HG03175 (cell line): Measurements from ENCODE around the gene PTAFR.
"Not testable (repeated sequence)": the region's sequence is repeated elsewhere in the genome, so short reads cannot be mapped to it uniquely, and the experiment has no call there.

Experiments used
- ATAC-seq: cut with Tn5 transposase; IDR thresholded peaks from one replicate; pipeline ENCODE4 v1.9.1; 2021; ENCODE audit warnings: mild to moderate bottlenecking, moderate library complexity; ENCODE audit not compliant: unreplicated experiment

PTAFR gene

GRCh38 chr1:28147264-28148094 lies 29.0 kb downstream of the PTAFR start:
- no peak for ATAC-seq

- ATAC-seq, result no peak
These were observed 30.8 kb downstream of the PTAFR start for GRCh38 chr1:28145728-28146127.

DNA sequence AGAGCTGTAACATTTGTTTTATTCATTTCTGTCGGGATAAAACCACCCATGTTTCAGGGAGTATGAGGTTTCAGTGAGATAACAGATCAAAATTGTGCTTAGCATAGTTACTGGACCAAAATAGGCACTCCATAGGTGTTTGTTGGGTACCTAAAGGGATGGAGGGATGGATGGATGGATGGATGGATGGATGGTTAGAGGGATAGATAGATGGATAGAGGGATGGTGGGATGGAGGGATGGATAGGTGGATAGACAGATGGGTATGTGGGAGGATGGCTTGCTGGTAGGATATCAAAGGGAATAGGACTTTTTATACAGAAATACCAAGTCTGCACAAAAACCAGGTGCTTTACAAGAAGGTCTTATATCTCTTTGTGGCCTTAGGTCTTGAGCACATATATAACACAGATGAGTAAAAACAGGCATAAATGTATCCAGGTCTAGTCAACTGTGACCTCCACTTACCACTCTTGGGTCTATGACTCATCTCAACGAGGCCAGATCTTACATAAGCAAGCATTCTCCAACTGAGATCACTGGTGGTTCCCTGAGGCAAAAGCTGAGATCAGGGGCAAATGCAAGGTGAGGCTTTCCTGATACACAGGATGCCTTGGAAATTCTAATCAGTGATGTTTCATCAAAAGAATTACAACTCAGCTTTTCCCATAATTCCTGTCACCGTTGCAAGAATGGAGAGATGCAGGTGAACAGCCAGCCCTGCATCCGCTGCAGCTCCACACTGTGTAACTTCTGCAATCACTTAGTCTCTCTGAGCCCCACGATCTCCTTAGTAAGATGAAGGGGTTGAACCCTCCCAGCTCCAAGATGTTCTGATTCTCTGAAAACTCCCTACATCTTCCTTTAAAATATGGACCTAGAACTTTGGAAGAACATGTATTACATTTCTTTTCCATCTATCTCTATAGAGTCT lies 32.0 kb downstream of the PTAFR start:
- peak; percentile 81 for ATAC-seq

- no peak for ATAC-seq
These were observed 32.8 kb downstream of the PTAFR start for GRCh38 chr1:28143496-28144202.

DNA sequence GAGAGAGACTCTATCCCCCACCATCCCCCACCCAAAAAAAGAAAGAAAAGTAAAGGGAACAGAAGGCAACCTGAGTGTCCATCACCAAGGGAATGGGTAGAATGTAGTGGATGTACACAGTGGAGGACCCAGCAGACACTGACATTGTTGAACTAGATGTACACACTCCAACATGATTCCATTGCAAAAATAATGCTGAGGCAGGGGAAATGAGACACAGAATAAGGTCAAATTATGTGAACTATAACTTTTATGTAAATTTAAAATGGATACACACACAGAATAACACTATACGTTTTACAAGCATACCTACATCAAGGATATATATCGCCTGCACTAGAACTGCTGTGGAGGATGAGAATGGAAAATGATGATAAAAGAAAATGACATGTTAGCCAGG lies 34.8 kb downstream of the PTAFR start:
- ATAC-seq, result no peak

- not testable (repeated sequence) for ATAC-seq
These were observed 36.6 kb downstream of the PTAFR start for GRCh38 chr1:28139866-28140265.

- no peak for ATAC-seq
These were observed 37.3 kb downstream of the PTAFR start for GRCh38 chr1:28139025-28139712.

DNA sequence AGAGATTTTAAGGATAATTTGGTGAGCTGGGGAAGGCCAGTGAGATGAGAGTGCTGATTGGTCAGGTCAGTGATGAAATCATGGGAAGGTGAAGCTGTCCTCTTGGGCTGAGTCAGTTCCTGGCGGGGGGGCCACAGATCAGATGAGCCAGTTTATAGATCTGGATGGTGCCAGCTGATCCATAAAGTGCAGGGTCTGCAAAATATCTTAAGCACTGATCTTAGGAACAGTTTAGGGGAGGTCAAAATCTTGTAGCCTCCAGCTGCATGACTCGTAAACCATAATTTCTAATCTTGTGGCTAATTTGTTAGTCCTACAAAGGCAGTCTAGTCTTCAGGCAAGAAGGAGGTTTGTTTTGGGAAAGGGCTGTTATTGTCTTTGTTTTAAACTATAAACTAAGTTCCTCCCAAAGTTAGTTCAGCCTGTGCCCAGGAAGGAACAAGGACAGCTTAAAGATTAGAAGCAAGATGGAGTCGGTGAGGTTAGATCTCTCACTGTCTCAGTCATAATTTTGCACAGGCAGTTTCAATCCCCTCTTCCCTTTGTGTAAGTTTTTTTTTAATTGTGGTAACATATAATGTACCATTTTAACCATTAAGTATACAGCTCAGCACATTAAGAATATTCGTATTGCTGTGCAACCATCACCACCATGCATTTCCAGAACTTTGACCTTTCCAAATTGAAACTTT lies 39.4 kb downstream of the PTAFR start:
- ATAC-seq, result no peak

GRCh38 chr1:28136169-28136921 lies 40.1 kb downstream of the PTAFR start:
- ATAC-seq, result no peak

DNA sequence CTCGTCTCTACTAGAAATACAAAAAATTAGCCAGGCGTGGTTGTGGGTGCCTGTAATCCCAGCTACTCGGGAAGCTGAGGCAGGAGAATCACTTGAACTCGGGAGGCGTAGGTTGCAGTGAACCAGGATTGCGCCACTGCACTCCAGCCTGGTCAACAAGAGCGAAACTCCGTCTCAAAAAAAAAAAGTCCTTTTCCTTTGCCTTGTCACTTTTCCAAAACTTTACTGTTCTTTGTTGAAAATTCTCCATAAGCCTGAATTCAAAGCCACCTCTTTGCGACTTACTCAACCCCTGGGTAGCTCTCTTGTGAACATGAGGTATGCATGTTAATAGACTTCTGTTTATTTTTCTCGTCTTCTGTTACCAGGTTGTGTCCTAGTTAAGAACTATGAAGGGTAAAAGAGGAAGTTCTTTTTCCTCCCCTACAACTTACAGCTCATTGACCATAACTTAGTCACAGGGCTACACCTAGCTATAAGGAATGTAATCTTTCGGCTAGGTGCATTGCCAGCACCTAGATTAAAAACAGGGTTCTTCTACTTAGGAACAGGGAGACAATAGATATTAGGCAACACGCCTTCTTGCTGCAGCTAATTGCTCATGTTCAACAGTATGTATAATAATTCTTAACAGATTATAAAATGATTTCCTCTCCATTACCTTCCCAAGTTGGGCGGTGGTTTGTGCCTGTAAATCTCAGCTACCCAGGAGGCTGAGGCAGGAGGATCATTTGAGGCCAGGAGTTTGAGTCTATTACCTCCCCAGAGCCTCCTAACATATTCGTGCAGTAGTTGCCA lies 40.9 kb downstream of the PTAFR start:
- no peak for ATAC-seq

DNA sequence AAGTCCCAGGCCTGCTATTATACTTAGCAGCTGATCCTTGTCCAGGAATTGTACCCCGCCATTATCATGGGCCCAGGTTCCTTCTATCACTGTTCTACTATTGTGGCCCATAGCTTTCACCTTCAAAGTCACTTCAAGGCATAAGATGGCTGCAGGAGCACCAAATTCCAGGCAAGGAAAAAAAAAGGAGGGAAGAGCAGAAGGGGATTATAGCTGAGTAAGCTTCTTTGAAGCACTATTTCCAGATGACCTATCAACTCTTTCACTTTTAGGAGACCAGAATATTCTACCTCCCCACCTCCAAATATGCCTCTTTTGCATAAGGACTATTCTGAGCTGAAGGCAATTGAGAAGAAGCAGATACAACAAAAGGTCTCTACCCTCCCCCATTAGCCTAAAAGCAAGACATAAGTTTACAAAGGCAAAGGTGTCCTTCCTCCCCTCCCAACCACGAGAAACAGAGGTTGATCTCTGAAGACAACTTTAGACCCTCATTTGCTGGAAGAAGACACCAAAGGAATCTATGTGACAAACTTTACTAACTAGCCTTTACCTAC lies 41.8 kb downstream of the PTAFR start:
- ATAC-seq, result no peak

- no peak for ATAC-seq
These were observed 44.0 kb downstream of the PTAFR start for GRCh38 chr1:28132171-28133167.

- ATAC-seq, result no peak
These were observed 45.6 kb downstream of the PTAFR start for GRCh38 chr1:28130901-28131300.

DNA sequence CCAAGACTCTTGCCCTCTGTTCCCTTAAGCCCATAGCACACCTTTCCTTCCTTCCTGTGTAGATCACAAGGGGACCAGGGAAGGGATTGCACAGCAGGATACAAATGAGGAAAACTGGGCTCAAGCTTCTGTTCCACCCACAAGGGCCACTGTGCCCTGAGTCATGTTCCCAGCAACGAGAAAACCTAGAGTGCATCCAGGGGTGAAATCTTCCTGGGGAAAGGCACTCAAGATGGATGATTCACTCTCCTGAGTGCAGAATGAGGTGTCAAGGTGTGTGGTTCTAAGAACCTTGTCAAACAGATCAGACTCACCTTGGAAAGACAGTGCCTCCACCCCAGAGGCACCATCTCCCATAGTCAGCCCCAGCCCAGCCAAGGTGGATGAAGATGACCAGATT lies 47.3 kb downstream of the PTAFR start:
- ATAC-seq, result no peak

DNA sequence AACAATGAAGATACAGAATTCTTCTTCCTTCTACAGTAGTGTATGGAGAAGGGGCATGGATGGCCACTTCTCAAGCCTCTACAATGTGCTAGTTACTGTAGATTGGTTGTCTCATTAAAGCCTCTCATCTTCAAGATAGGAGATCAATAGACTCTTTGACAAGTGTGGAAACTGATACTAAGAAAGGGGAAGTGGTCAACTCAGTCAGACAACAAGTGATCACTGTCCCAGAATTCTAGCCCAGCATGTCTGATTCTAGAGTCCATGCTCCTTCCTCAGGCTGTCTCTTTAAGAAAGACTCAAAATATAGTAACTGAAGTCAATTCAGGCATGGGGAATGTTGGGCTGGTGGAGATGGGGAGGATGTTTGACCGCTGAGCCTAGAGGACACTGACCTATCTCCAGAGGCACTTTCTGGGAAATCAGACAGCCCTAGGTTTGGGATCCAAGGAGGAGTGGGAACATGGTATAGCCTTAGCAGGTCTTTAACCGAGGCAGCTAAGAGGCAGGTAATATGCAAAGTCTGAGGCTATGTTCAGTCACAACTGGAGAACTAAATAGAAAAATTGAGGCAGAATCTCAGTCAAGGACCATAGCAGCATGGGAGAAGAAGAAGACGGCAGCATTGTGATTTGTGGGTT lies 48.8 kb downstream of the PTAFR start:
- ATAC-seq, result peak; percentile 70

DNA sequence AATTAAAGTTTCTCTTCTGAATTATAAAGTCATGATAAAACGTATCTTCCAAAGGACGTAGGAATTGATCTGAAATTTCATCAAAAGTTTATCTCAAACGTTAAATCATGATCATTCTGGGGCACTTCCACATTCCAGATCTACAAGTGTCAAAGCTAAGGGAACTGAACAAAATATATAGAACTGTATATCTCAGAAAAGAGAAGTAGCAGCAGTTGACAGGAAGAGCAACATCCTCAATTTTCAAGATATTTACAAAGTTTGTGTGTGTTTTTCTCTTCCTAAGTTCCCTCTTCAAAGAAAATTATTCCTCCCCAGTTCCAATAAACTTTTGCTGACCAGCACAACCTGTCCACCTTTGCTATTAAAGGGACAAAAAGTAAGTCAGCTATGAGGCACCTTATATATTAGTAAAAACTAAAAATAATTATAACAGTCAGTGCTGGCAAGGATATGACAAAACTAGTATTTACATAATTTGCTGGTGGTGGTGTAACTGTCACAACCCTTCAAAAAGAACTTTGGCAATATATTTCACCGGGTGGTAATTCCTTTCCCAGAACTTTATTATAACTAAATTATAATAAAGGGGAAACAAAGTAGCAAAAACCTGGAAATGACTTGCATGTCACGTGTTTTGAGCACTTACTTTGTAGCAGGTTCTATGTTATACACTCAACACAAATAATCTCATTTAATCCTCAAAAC lies 49.6 kb downstream of the PTAFR start:
- no peak for ATAC-seq
